Cardiac muscle cell (in vitro differentiated cells and primary cell): ENCODE results near the gene APCDD1L. TPM values are rescaled to one million over a fixed set of nuclear protein-coding genes. Genes with fewer than 3 reads are reported as not detected.
A peak's percentile ranks its signal among the peaks of the same experiment; 100 is the strongest.

Experiments
- DNase-seq, 2 donors: peaks; one replicate each; pipeline versions ENCODE4 v3.0.0 to v3.0.0-alpha.2; 2010 to 2017; ENCODE audit warnings: low read depth in 1 of 2, low spot score in 1 of 2
- H3K27ac ChIP-seq: fragments of 200-600 bp; sonication (generic); 2 replicates; pipeline ENCODE4 v1.5.1; 2016
- H3K27me3 ChIP-seq: fragments of 200-600 bp; sonication (generic); 2 replicates; pipeline ENCODE4 v1.6.0; 2016; ENCODE audit warnings: control low read depth
- H3K36me3 ChIP-seq: fragments of 200-600 bp; sonication (generic); 2 replicates; pipeline ENCODE4 v1.5.1; 2016; ENCODE audit warnings: control low read depth
- H3K4me1 ChIP-seq: fragments of 200-600 bp; sonication (generic); 2 replicates; pipeline ENCODE4 v1.8.1; 2017; ENCODE audit warnings: low read depth, mild to moderate bottlenecking, mixed run types
- H3K4me3 ChIP-seq: fragments of 200-600 bp; sonication (generic); 2 replicates; pipeline ENCODE4 v1.5.1; 2016; ENCODE audit warnings: mild to moderate bottlenecking
- H3K9me3 ChIP-seq: fragments of 200-600 bp; sonication (generic); 2 replicates; pipeline ENCODE4 v1.5.1; 2017; ENCODE audit warnings: low read depth, mild to moderate bottlenecking, control low read depth
- CTCF ChIP-seq: IDR thresholded peaks from 2 replicates; pipeline ENCODE4 v1.5.1; 2012; ENCODE audit warnings: low read depth, mild to moderate bottlenecking, low read length
- polyA plus RNA-seq: library from polyadenylated mRNA; unstranded; fragments of >200 nt; fragmentation: Nextera tagmentation; extraction: Ambion mirVana; gene quantifications from 2 replicates; pipeline ENCODE4 v1.2.1, GENCODE V29; 2016
- total RNA-seq: library from RNA; depleted of rRNA; stranded (reverse); fragments of >200 nt; gene quantifications from 2 replicates; pipeline ENCODE4 v1.2.3, GENCODE V29; 2016

Gene APCDD1L
- total and polyA plus RNA-seq, 2 experiments from 2014 or later, result 0.21 to 1.1 TPM

GRCh38 chr20:58463256-58463655 lies 51.9 kb downstream of the APCDD1L start:
- Histone ChIP-seq H3K27ac (no peak overlapping the region), H3K4me1 (peaks cover 5% of the 10 kb centered on the region), H3K9me3 (no peaks in the 10 kb centered on the region), H3K36me3 (no peaks in the 10 kb centered on the region), H3K4me3 (no peak overlapping the region), H3K27me3 (no peaks in the 10 kb centered on the region)
- no peak for TF ChIP-seq CTCF
- DNase-seq, result no peak

GRCh38 chr20:58461899-58462298 lies 53.3 kb downstream of the APCDD1L start:
- TF ChIP-seq CTCF, result no peak
- Histone ChIP-seq H3K4me3 (no peak overlapping the region), H3K4me1 (peaks cover 5% of the 10 kb centered on the region), H3K9me3 (no peaks in the 10 kb centered on the region), H3K27me3 (no peaks in the 10 kb centered on the region), H3K27ac (no peak overlapping the region), H3K36me3 (no peaks in the 10 kb centered on the region)
- no peak for DNase-seq

GRCh38 chr20:58461104-58461503 lies 54.1 kb downstream of the APCDD1L start:
- peaks cover 5% of the 10 kb centered on the region for H3K4me1 ChIP-seq
- no peak overlapping the region for H3K4me3 ChIP-seq
- no peaks in the 10 kb centered on the region for H3K36me3 ChIP-seq
- no peaks in the 10 kb centered on the region for H3K9me3 ChIP-seq
- no peak for TF ChIP-seq CTCF
- no peak overlapping the region for H3K27ac ChIP-seq
- no peaks in the 10 kb centered on the region for H3K27me3 ChIP-seq
- DNase-seq, result no peak

GRCh38 chr20:58459058-58459750 lies 56.0 kb downstream of the APCDD1L start:
- peaks cover 4% of the 10 kb centered on the region for H3K4me1 ChIP-seq
- TF ChIP-seq CTCF, result no peak
- DNase-seq, result no peak
- no peaks in the 10 kb centered on the region for H3K9me3 ChIP-seq
- H3K36me3 ChIP-seq, result no peaks in the 10 kb centered on the region
- H3K27me3 ChIP-seq, result no peaks in the 10 kb centered on the region
- H3K27ac ChIP-seq, result no peak overlapping the region
- H3K4me3 ChIP-seq, result no peak overlapping the region

- no peak overlapping the region for H3K27ac ChIP-seq
- H3K4me3 ChIP-seq, result no peak overlapping the region
- peak in 1 of 2 donors; percentile 23 for DNase-seq
- H3K36me3 ChIP-seq, result no peaks in the 10 kb centered on the region
- TF ChIP-seq CTCF, result no peak
- no peaks in the 10 kb centered on the region for H3K4me1 ChIP-seq
- H3K9me3 ChIP-seq, result no peaks in the 10 kb centered on the region
- no peaks in the 10 kb centered on the region for H3K27me3 ChIP-seq
Observed at GRCh38 chr20:58458342-58459057, 56.7 kb downstream of the APCDD1L start.
